ENCODE measurements around the gene RAB27A. TPM values are rescaled to one million over a fixed set of nuclear protein-coding genes. Genes with fewer than 3 reads are reported as not detected.

RAB27A gene
- total RNA-seq, 1 donor from 2014 or later: 5.9 TPM

DNA sequence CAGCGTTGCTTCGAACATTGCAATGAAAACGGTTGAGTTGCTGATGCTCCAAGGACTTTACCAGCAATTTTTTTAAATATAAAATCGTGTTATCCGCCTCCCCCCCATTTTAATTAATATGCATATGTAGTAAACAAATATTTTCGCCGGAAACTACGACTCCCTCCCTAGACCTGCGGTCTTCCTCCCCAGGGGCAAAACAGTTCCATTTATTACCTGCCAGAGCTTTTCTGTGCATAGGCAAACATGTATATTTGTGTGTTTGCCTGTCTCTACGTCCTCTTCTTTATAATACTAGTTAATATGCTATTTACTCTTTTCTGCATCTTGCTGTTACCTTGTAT is 92.3 kb downstream of the RAB27A start:
- no peak overlapping the region for H3K4me3 Mint-ChIP-seq
- H3K36me3 Mint-ChIP-seq (ENCODE audit: low read depth): no peaks in the 10 kb centered on the region
- TF ChIP-seq, protein P1, sequence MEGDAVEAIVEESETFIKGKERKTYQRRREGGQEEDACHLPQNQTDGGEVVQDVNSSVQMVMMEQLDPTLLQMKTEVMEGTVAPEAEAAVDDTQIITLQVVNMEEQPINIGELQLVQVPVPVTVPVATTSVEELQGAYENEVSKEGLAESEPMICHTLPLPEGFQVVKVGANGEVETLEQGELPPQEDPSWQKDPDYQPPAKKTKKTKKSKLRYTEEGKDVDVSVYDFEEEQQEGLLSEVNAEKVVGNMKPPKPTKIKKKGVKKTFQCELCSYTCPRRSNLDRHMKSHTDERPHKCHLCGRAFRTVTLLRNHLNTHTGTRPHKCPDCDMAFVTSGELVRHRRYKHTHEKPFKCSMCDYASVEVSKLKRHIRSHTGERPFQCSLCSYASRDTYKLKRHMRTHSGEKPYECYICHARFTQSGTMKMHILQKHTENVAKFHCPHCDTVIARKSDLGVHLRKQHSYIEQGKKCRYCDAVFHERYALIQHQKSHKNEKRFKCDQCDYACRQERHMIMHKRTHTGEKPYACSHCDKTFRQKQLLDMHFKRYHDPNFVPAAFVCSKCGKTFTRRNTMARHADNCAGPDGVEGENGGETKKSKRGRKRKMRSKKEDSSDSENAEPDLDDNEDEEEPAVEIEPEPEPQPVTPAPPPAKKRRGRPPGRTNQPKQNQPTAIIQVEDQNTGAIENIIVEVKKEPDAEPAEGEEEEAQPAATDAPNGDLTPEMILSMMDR (conservative IDR thresholded peaks at IDR 0.05): no peak
- no peaks in the 10 kb centered on the region for H3K9me3 Mint-ChIP-seq
- H3K27ac Mint-ChIP-seq (ENCODE audit: unreplicated experiment): no peak overlapping the region
- DNase-seq (ENCODE audit: low read depth, low spot score): no peak
- H3K27me3 Mint-ChIP-seq (ENCODE audit: low read depth): peaks cover 2% of the 10 kb centered on the region
- H3K4me1 Mint-ChIP-seq: peaks cover 4% of the 10 kb centered on the region

DNA sequence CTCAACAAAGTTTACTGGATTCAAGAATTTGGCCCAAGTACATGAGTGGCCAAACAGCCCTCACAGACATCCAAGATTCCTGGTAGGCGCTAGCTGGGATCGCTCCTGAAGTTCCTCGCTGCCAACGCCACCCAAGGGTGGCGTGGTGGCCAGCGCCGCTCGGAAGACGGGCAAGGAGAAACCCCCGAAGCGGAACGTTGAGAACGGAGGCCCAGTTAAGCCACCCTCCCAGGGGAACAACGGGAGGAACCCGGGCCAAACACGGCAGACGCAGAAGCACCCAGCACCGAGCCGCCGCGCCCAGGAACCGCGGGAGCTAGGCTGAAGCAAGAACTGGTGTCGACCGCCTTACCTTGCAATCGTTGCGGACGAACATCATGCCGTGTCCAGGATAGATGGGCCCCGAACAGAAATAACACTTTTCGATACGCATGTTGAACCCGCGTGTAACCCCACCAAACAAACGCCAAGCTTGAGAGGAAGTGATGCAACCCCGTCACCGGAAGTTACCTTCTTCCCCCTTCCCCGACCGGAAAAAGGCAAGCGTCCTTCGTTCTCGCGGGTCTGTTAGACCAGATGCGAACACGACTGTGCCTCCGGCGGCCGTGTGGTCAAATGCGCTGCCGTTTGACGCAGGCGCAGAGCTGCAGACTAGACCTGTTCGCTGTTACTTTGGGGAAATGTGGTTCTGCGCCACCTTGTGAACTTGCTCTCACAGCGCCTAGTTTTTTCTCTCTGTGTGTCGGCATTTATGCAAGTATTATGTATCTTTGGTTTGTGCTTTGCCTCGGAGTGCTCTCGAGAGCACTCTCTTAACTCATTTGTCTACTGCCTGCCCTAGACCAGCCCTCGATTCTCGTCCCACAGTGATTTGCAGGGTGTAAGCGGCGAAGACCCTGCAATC is 92.9 kb downstream of the RAB27A start, which contains the start of gene RSL24D1:
Gene RSL24D1, minus strand, starts transcription at position 484 of the 904 bp plus-strand sequence. Its CDS starts 51 bp downstream, at position 433.
- Mint-ChIP-seq H3K4me1 (peaks cover 4% of the 10 kb centered on the region), H3K4me3 (no peak within 1 kb of the TSS), H3K27ac (ENCODE audit: unreplicated experiment) (no peak within 1 kb of the TSS), H3K9me3 (no peaks in the 10 kb centered on the region), H3K36me3 (ENCODE audit: low read depth) (no peaks in the 10 kb centered on the region), H3K27me3 (ENCODE audit: low read depth) (peaks cover 2% of the 10 kb centered on the region)
- TF ChIP-seq, protein P1 (conservative IDR thresholded peaks at IDR 0.05): peak; percentile 52
- DNase-seq (ENCODE audit: low read depth, low spot score): peak; percentile 85

DNA sequence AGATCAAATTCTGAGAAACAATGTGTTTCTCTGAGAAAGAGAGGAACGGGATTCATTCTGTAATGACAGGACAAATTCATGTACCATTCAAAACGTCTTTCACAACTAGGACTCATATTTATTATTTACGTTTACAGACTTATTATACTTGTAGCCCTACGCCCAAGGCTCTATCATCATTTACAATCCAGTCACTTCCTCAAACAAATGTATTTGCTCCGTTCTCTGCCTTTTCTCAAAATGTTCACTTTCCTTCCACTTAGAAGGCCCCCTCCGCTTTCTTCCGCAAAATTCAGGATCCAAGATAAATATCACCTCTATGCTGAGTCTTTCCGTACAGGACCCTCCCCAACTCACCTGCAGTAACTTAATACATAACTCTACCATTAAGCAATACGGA is 93.6 kb downstream of the RAB27A start:
- Mint-ChIP-seq H3K27ac (ENCODE audit: unreplicated experiment) (no peak overlapping the region), H3K36me3 (ENCODE audit: low read depth) (no peaks in the 10 kb centered on the region), H3K4me3 (no peak overlapping the region), H3K27me3 (ENCODE audit: low read depth) (peaks cover 2% of the 10 kb centered on the region), H3K9me3 (no peaks in the 10 kb centered on the region), H3K4me1 (peaks cover 4% of the 10 kb centered on the region)
- TF ChIP-seq, protein P1 (conservative IDR thresholded peaks at IDR 0.05): no peak
- DNase-seq (ENCODE audit: low read depth, low spot score): no peak

DNA sequence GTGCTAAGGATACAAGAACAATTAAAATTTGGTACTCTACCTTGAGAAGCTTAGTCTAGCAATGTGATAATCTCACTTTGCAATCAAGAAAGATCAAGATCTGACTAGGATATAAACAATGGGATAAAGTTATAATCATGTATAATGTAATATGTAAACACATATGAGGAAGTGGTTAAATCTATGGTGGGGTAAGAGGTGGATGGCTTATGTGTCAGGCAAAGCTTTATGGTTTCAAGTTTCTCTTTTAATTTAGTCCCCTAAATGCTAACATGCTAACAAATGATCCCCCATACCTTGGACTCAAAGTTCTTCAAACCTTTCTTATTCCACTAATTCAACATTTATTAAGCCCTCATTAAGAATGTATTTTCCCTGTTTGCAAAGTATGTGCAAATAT is 95.4 kb downstream of the RAB27A start:
- Mint-ChIP-seq H3K27ac (ENCODE audit: unreplicated experiment) (no peak overlapping the region), H3K9me3 (no peaks in the 10 kb centered on the region), H3K36me3 (ENCODE audit: low read depth) (no peaks in the 10 kb centered on the region), H3K4me3 (no peak overlapping the region), H3K4me1 (peaks cover 4% of the 10 kb centered on the region), H3K27me3 (ENCODE audit: low read depth) (peaks cover under 1% of the 10 kb centered on the region)
- DNase-seq (ENCODE audit: low read depth, low spot score): no peak
- TF ChIP-seq, protein P1 (conservative IDR thresholded peaks at IDR 0.05): no peak

DNA sequence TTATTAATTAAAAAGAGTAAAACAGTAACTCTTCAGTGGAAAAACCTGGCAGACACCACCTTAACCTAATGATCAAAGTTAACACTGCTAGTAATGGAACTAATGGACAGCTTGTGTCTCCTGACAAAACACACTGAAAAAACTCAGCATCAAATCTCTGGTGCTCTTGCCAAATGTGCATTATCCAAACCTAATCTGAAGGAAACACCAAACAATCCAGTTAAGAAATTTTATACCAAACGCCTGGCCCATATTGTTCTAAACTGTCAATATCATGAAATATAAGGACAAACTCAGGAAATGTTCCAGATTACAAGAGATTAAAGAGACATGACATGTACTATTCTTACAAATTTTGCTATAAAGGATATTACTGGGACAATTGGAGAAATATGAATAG is 103.3 kb downstream of the RAB27A start:
- TF ChIP-seq, protein P1 (conservative IDR thresholded peaks at IDR 0.05): no peak

More for the DNA sequence above, 103.3 kb downstream of the RAB27A start:
- Mint-ChIP-seq H3K4me1 (no peaks in the 10 kb centered on the region), H3K27me3 (ENCODE audit: low read depth) (no peaks in the 10 kb centered on the region), H3K9me3 (no peaks in the 10 kb centered on the region), H3K4me3 (no peak overlapping the region), H3K36me3 (ENCODE audit: low read depth) (peaks cover 11% of the 10 kb centered on the region), H3K27ac (ENCODE audit: unreplicated experiment) (no peak overlapping the region)
- DNase-seq (ENCODE audit: low read depth, low spot score): no peak
